Cardiac fibroblast (primary cell): ENCODE results near the gene C4orf54.

Source experiments
- DNase-seq, 2 donors: peaks; one replicate each; pipeline versions ENCODE4 v3.0.0 to v3.0.0-alpha.2; 2010; ENCODE audit warnings: low read depth in 2 of 2
- H3K4me3 ChIP-seq, 2 donors: replicated peaks in 1 of 2; 1 replicate in 1 of 2; 2 replicates in 1 of 2; pipeline ENCODE4 v1.5.1; 2011; ENCODE audit warnings: low read depth in 2 of 2, low read length in 2 of 2, mild to moderate bottlenecking in 2 of 2, moderate library complexity in 1 of 2
- CTCF ChIP-seq: IDR thresholded peaks from one replicate; pipeline ENCODE4 v1.5.1; 2011; ENCODE audit warnings: low read depth, mild to moderate bottlenecking, low read length, inconsistent platforms

Gene C4orf54

GRCh38 chr4:99615170-99615820, 42.3 kb downstream of the C4orf54 start:
- H3K4me3 ChIP-seq, result no peak overlapping the region
- no peak for TF ChIP-seq CTCF
- no peak for DNase-seq

- TF ChIP-seq CTCF, result no peak
- no peak for DNase-seq
- H3K4me3 ChIP-seq, result no peak overlapping the region
Measured at GRCh38 chr4:99614491-99614890, 43.1 kb downstream of the C4orf54 start.

- no peak overlapping the region for H3K4me3 ChIP-seq
- no peak for DNase-seq
- no peak for TF ChIP-seq CTCF
Measured at GRCh38 chr4:99612704-99613103, 44.9 kb downstream of the C4orf54 start.

- DNase-seq, result no peak
- TF ChIP-seq CTCF, result no peak
- H3K4me3 ChIP-seq, result no peak overlapping the region
Measured at GRCh38 chr4:99612281-99612680, 45.3 kb downstream of the C4orf54 start.

GRCh38 chr4:99610605-99611175, 46.9 kb downstream of the C4orf54 start:
- no peak overlapping the region for H3K4me3 ChIP-seq
- TF ChIP-seq CTCF, result no peak
- peak in 1 of 2 donors; percentile 10 for DNase-seq

- no peak for TF ChIP-seq CTCF
- H3K4me3 ChIP-seq, result no peak overlapping the region
- DNase-seq, result no peak
Measured at GRCh38 chr4:99608417-99608816, 49.2 kb downstream of the C4orf54 start.
